Left ventricle myocardium inferior (tissue), 1 donor: ENCODE results near the gene CYBC1. TPM values are rescaled to one million over a fixed set of nuclear protein-coding genes. Genes with fewer than 3 reads are reported as not detected.
"Not testable (repeated sequence)": the region's sequence is repeated elsewhere in the genome, so short reads cannot be mapped to it uniquely, and the experiment has no call there.

Experiments used
- DNase-seq: peaks from one replicate; pipeline ENCODE4 v3.0.0-alpha.2; 2020
- H3K27ac ChIP-seq: fragments of 200-600 bp; replicated peaks from 2 replicates; pipeline ENCODE4 v1.8.0; 2021
- H3K27me3 ChIP-seq: fragments of 200-600 bp; 2 replicates; pipeline ENCODE4 v1.8.0; 2021; ENCODE audit warnings: low read depth
- H3K36me3 ChIP-seq: fragments of 200-600 bp; 2 replicates; pipeline ENCODE4 v1.8.0; 2021
- H3K4me1 ChIP-seq: fragments of 200-600 bp; 2 replicates; pipeline ENCODE4 v1.8.0; 2021
- H3K4me3 ChIP-seq: fragments of 200-600 bp; 2 replicates; pipeline ENCODE4 v1.8.0; 2021; ENCODE audit warnings: mild to moderate bottlenecking, moderate library complexity
- H3K9me3 ChIP-seq: fragments of 200-600 bp; replicated peaks from 2 replicates; pipeline ENCODE4 v1.8.0; 2021
- intact Hi-C: fragments of 100-400 bp; cut with micrococcal nuclease; formaldehyde crosslinking; loops from one replicate; pipeline ENCODE4 v1.11.0; 2022
- total RNA-seq: library from RNA; stranded (reverse); fragmentation: NEBNext Ultra II Directional; extraction: Animal tissue kit (Norgen Biotek cat#: 25700); gene quantifications from one replicate; pipeline ENCODE4 v1.2.1, GENCODE V29; 2021
- TF ChIP-seq, protein P1 (sequence below): fragments of 200-600 bp; IDR thresholded peaks from 2 replicates; pipeline ENCODE4 v1.8.0; 2021; ENCODE audit warnings: antibody characterized with exemption, mild to moderate bottlenecking, borderline replicate concordance
- donor health status: DM: no; HTN: yes; CAD: no; lungs with severe emphysema.

CYBC1 gene
- total RNA-seq, 1 donor from 2014 or later: 23.8 TPM

GRCh38 chr17:82464567-82464929 is 14.0 kb upstream of the CYBC1 start:
- intact Hi-C loops: no loop called here
- TF ChIP-seq, protein P1, sequence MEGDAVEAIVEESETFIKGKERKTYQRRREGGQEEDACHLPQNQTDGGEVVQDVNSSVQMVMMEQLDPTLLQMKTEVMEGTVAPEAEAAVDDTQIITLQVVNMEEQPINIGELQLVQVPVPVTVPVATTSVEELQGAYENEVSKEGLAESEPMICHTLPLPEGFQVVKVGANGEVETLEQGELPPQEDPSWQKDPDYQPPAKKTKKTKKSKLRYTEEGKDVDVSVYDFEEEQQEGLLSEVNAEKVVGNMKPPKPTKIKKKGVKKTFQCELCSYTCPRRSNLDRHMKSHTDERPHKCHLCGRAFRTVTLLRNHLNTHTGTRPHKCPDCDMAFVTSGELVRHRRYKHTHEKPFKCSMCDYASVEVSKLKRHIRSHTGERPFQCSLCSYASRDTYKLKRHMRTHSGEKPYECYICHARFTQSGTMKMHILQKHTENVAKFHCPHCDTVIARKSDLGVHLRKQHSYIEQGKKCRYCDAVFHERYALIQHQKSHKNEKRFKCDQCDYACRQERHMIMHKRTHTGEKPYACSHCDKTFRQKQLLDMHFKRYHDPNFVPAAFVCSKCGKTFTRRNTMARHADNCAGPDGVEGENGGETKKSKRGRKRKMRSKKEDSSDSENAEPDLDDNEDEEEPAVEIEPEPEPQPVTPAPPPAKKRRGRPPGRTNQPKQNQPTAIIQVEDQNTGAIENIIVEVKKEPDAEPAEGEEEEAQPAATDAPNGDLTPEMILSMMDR: no peak
- DNase-seq: no peak

DNA sequence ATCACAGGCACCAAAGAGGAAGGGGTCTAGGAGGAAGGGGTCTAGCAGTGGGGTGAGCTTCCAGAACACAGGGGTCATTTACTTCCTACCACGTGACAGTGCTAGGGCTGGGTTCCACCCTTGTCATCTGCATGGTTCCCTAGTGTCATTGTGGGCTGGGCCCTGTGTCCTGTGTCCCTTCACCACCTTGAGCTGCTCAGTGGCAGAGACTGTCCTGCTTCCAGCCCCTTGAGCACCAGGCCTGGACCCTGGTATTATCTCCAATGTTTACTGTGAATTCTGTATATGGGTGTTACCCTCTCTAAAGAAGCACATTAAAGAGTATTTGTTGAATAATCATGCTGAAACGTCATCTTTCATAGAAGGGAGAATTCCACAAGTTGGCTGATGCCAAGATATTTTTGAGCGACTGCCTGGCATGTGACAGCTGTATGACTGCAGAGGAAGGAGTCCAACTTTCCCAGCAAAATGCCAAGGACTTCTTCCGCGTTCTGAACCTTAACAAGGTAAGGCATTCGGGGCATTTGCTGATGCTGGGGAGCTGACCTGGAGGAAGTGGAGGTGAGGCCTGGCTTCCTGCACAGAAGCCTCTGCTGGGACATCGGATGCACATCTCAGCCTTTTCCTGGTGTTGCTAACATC is 13.5 kb upstream of the CYBC1 start:
- Histone ChIP-seq H3K4me1 (peaks cover 53% of the 10 kb centered on the region), H3K27me3 (no peaks in the 10 kb centered on the region), H3K9me3 (no peaks in the 10 kb centered on the region), H3K4me3 (peak overlapping the region; percentile 9), H3K36me3 (peaks cover 87% of the 10 kb centered on the region), H3K27ac (peak overlapping the region; percentile 70)
- DNase-seq: no peak
- TF ChIP-seq, protein P1: no peak
- intact Hi-C loops: no loop called here

More at GRCh38 chr17:82464567-82464929, 14.0 kb upstream of the CYBC1 start:
- peak overlapping the region; percentile 9 for H3K4me3 ChIP-seq
- H3K27me3 ChIP-seq: no peaks in the 10 kb centered on the region
- H3K9me3 ChIP-seq: no peaks in the 10 kb centered on the region
- peak overlapping the region; percentile 70 for H3K27ac ChIP-seq
- H3K36me3 ChIP-seq: peaks cover 92% of the 10 kb centered on the region
- peaks cover 48% of the 10 kb centered on the region for H3K4me1 ChIP-seq

- no peaks in the 10 kb centered on the region for H3K9me3 ChIP-seq
- intact Hi-C loops: no loop called here
- peaks cover 80% of the 10 kb centered on the region for H3K36me3 ChIP-seq
- H3K4me3 ChIP-seq: no peak overlapping the region
- TF ChIP-seq, protein P1: no peak
- no peaks in the 10 kb centered on the region for H3K27me3 ChIP-seq
- no peak for DNase-seq
- peak overlapping the region; percentile 70 for H3K27ac ChIP-seq
- peaks cover 58% of the 10 kb centered on the region for H3K4me1 ChIP-seq
These were observed 12.8 kb upstream of the CYBC1 start for GRCh38 chr17:82463391-82463790.

- Histone ChIP-seq H3K4me1 (peaks cover 72% of the 10 kb centered on the region), H3K27ac (peak overlapping the region; percentile 44), H3K4me3 (no peak overlapping the region), H3K27me3 (no peaks in the 10 kb centered on the region), H3K9me3 (no peaks in the 10 kb centered on the region), H3K36me3 (peaks cover 66% of the 10 kb centered on the region)
- no peak for DNase-seq
- TF ChIP-seq, protein P1: no peak
- intact Hi-C loops: no loop called here
These were observed 11.4 kb upstream of the CYBC1 start for GRCh38 chr17:82461827-82462524.

DNA sequence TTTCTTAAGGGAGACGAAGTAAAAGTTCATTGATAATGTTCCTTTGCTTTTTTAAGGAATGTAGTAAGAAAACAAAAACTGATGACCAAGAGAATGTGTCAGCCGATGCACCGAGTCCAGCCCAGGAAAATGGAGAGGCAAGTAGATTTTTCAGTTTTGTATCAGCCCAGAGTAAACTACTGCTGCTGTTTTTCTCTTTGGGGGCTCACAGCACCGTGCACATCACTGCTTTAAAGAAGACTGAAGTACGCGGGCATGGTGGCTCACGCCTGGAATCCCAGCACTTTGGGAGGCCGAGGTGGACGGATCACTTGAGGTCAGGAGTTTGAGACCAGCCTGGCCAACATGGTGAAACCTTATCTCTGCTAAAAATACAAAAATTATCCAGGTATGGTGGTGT is 9.4 kb upstream of the CYBC1 start:
- peaks cover 75% of the 10 kb centered on the region for H3K4me1 ChIP-seq
- H3K27ac ChIP-seq, H3K9me3 ChIP-seq, H3K27me3 ChIP-seq, DNase-seq, intact Hi-C loops: not testable (repeated sequence)
- H3K4me3 ChIP-seq: peak overlapping the region; percentile 93
- peaks cover 46% of the 10 kb centered on the region for H3K36me3 ChIP-seq

GRCh38 chr17:82458885-82459424 is 8.4 kb upstream of the CYBC1 start:
- H3K27ac ChIP-seq: peak overlapping the region; percentile 100
- TF ChIP-seq, protein P1: no peak
- H3K27me3 ChIP-seq: no peaks in the 10 kb centered on the region
- intact Hi-C loops: no loop called here
- no peak for DNase-seq
- H3K36me3 ChIP-seq: peaks cover 37% of the 10 kb centered on the region
- peaks cover 66% of the 10 kb centered on the region for H3K4me1 ChIP-seq
- no peaks in the 10 kb centered on the region for H3K9me3 ChIP-seq
- peak overlapping the region; percentile 93 for H3K4me3 ChIP-seq
